ENCODE results near the gene TCEAL4. TPM values are rescaled to one million over a fixed set of nuclear protein-coding genes. Genes with fewer than 3 reads are reported as not detected.
A peak's percentile ranks its signal among the peaks of the same experiment; 100 is the strongest.

TCEAL4 gene
- 1 to 10 TPM; 6.0 to 6.7 TPM for total RNA-seq

GRCh38 chrX:103585411-103586313 lies at the start of gene TCEAL4:
TCEAL4 (plus strand) TSS chrX:103585515; CDS start chrX:103586676, 1,161 bp downstream.
- no peak within 1 kb of the TSS for H3K27ac Mint-ChIP-seq
- DNase-seq (peak; percentile 35), ATAC-seq (ENCODE audit: low read depth) (peak; percentile 66)
- H3K27me3 Mint-ChIP-seq = peaks cover 4% of the 10 kb centered on the region
- no peaks in the 10 kb centered on the region for H3K4me1 Mint-ChIP-seq
- POLR2A ChIA-PET = no interaction called here
- no peaks in the 10 kb centered on the region for H3K9me3 Mint-ChIP-seq
- H3K36me3 Mint-ChIP-seq = no peaks in the 10 kb centered on the region
- H3K4me3 Mint-ChIP-seq = peak within 1 kb of the TSS; percentile 81

- Mint-ChIP-seq H3K4me1 (peaks cover 4% of the 10 kb centered on the region), H3K9me3 (no peaks in the 10 kb centered on the region), H3K27me3 (peaks cover 2% of the 10 kb centered on the region), H3K4me3 (no peak overlapping the region), H3K36me3 (no peaks in the 10 kb centered on the region), H3K27ac (no peak overlapping the region)
- POLR2A ChIA-PET = no interaction called here
- DNase-seq (no peak), ATAC-seq (ENCODE audit: low read depth) (no peak)
These were observed 49.2 kb upstream of the TCEAL4 start for GRCh38 chrX:103536071-103536470.

- ATAC-seq (ENCODE audit: low read depth) (no peak), DNase-seq (no peak)
- POLR2A ChIA-PET = no interaction called here
- no peaks in the 10 kb centered on the region for H3K9me3 Mint-ChIP-seq
- no peak overlapping the region for H3K4me3 Mint-ChIP-seq
- H3K4me1 Mint-ChIP-seq = peaks cover 4% of the 10 kb centered on the region
- H3K36me3 Mint-ChIP-seq = no peaks in the 10 kb centered on the region
- peaks cover 2% of the 10 kb centered on the region for H3K27me3 Mint-ChIP-seq
- no peak overlapping the region for H3K27ac Mint-ChIP-seq
These were observed 48.6 kb upstream of the TCEAL4 start for GRCh38 chrX:103536732-103537131.

GRCh38 chrX:103537871-103538387 lies 47.4 kb upstream of the TCEAL4 start:
- POLR2A ChIA-PET = no interaction called here
- no peak overlapping the region for H3K27ac Mint-ChIP-seq
- no peak for ATAC-seq (ENCODE audit: low read depth)
- H3K27me3 Mint-ChIP-seq = peaks cover 2% of the 10 kb centered on the region
- H3K9me3 Mint-ChIP-seq = no peaks in the 10 kb centered on the region
- H3K4me3 Mint-ChIP-seq = no peak overlapping the region
- no peak for DNase-seq
- peaks cover 4% of the 10 kb centered on the region for H3K4me1 Mint-ChIP-seq
- no peaks in the 10 kb centered on the region for H3K36me3 Mint-ChIP-seq

- Mint-ChIP-seq H3K4me1 (peaks cover 2% of the 10 kb centered on the region), H3K4me3 (no peak overlapping the region), H3K27me3 (peaks cover 2% of the 10 kb centered on the region), H3K9me3 (no peaks in the 10 kb centered on the region), H3K36me3 (no peaks in the 10 kb centered on the region), H3K27ac (no peak overlapping the region)
- no peak for ATAC-seq (ENCODE audit: low read depth)
- DNase-seq = no peak
- POLR2A ChIA-PET = no interaction called here
These were observed 46.6 kb upstream of the TCEAL4 start for GRCh38 chrX:103538728-103539127.

GRCh38 chrX:103539695-103540094 lies 45.6 kb upstream of the TCEAL4 start:
- no peak for ATAC-seq (ENCODE audit: low read depth)
- Mint-ChIP-seq H3K27me3 (peaks cover 1% of the 10 kb centered on the region), H3K4me3 (no peak overlapping the region), H3K27ac (no peak overlapping the region), H3K9me3 (no peaks in the 10 kb centered on the region), H3K36me3 (no peaks in the 10 kb centered on the region), H3K4me1 (no peaks in the 10 kb centered on the region)
- no peak for DNase-seq
- POLR2A ChIA-PET = no interaction called here

GRCh38 chrX:103540145-103540544 lies 45.2 kb upstream of the TCEAL4 start:
- no peaks in the 10 kb centered on the region for H3K4me1 Mint-ChIP-seq
- ATAC-seq (ENCODE audit: low read depth) (no peak), DNase-seq (no peak)
- no peaks in the 10 kb centered on the region for H3K9me3 Mint-ChIP-seq
- H3K27ac Mint-ChIP-seq = no peak overlapping the region
- POLR2A ChIA-PET = no interaction called here
- H3K27me3 Mint-ChIP-seq = no peaks in the 10 kb centered on the region
- H3K36me3 Mint-ChIP-seq = no peaks in the 10 kb centered on the region
- H3K4me3 Mint-ChIP-seq = no peak overlapping the region

- peaks cover 3% of the 10 kb centered on the region for H3K4me1 Mint-ChIP-seq
- no peak overlapping the region for H3K4me3 Mint-ChIP-seq
- POLR2A ChIA-PET = no interaction called here
- DNase-seq = no peak
- peaks cover 1% of the 10 kb centered on the region for H3K36me3 Mint-ChIP-seq
- no peak for ATAC-seq (ENCODE audit: low read depth)
- no peak overlapping the region for H3K27ac Mint-ChIP-seq
- H3K9me3 Mint-ChIP-seq = no peaks in the 10 kb centered on the region
- no peaks in the 10 kb centered on the region for H3K27me3 Mint-ChIP-seq
These were observed 35.4 kb upstream of the TCEAL4 start for GRCh38 chrX:103549916-103550315.

- POLR2A ChIA-PET = no interaction called here
- Mint-ChIP-seq H3K4me3 (no peak overlapping the region), H3K27ac (no peak overlapping the region), H3K36me3 (peaks cover 1% of the 10 kb centered on the region), H3K27me3 (no peaks in the 10 kb centered on the region), H3K4me1 (peaks cover 3% of the 10 kb centered on the region), H3K9me3 (no peaks in the 10 kb centered on the region)
- DNase-seq (no peak), ATAC-seq (ENCODE audit: low read depth) (no peak)
These were observed 34.8 kb upstream of the TCEAL4 start for GRCh38 chrX:103550415-103551051.

- Mint-ChIP-seq H3K36me3 (peaks cover 1% of the 10 kb centered on the region), H3K4me1 (peaks cover 3% of the 10 kb centered on the region), H3K27ac (no peak overlapping the region), H3K9me3 (no peaks in the 10 kb centered on the region), H3K27me3 (no peaks in the 10 kb centered on the region), H3K4me3 (no peak overlapping the region)
- POLR2A ChIA-PET = no interaction called here
- ATAC-seq (ENCODE audit: low read depth) (no peak), DNase-seq (no peak)
These were observed 33.1 kb upstream of the TCEAL4 start for GRCh38 chrX:103552236-103552635.

GRCh38 chrX:103554687-103555424 lies 30.5 kb upstream of the TCEAL4 start:
- peak; percentile 76 for ATAC-seq (ENCODE audit: low read depth)
- POLR2A ChIA-PET = interaction anchor here (0.7 kb wide), 1 partner anchor 132 kb away, joined by 5 read pairs; the partner anchor contains the start of gene MORF4L2
- peak; percentile 54 for DNase-seq
- peaks cover 4% of the 10 kb centered on the region for H3K27me3 Mint-ChIP-seq
- H3K36me3 Mint-ChIP-seq = peaks cover 1% of the 10 kb centered on the region
- H3K4me3 Mint-ChIP-seq = peak overlapping the region; percentile 95
- no peaks in the 10 kb centered on the region for H3K9me3 Mint-ChIP-seq
- H3K27ac Mint-ChIP-seq = peak overlapping the region; percentile 93
- H3K4me1 Mint-ChIP-seq = peaks cover 3% of the 10 kb centered on the region

- no peak overlapping the region for H3K4me3 Mint-ChIP-seq
- peaks cover 1% of the 10 kb centered on the region for H3K36me3 Mint-ChIP-seq
- H3K9me3 Mint-ChIP-seq = no peaks in the 10 kb centered on the region
- no peak for ATAC-seq (ENCODE audit: low read depth)
- peaks cover 4% of the 10 kb centered on the region for H3K4me1 Mint-ChIP-seq
- POLR2A ChIA-PET = no interaction called here
- no peak for DNase-seq
- peaks cover 5% of the 10 kb centered on the region for H3K27me3 Mint-ChIP-seq
- no peak overlapping the region for H3K27ac Mint-ChIP-seq
These were observed 28.2 kb upstream of the TCEAL4 start for GRCh38 chrX:103556963-103557612.

GRCh38 chrX:103560256-103560655 lies 25.1 kb upstream of the TCEAL4 start:
- H3K36me3 Mint-ChIP-seq = no peaks in the 10 kb centered on the region
- ATAC-seq (ENCODE audit: low read depth) = no peak
- no peak for DNase-seq
- peaks cover 2% of the 10 kb centered on the region for H3K4me1 Mint-ChIP-seq
- peaks cover 5% of the 10 kb centered on the region for H3K27me3 Mint-ChIP-seq
- no peak overlapping the region for H3K4me3 Mint-ChIP-seq
- no peaks in the 10 kb centered on the region for H3K9me3 Mint-ChIP-seq
- POLR2A ChIA-PET = no interaction called here
- no peak overlapping the region for H3K27ac Mint-ChIP-seq

All from activated naive CD8-positive, alpha-beta T cell treated with anti-CD3 and anti-CD28 coated beads, Interleukin-2, amount 10 ng/mL, durations not matched to agents 7 days and 5 days (primary cell).